HG03175 (cell line): ENCODE results near the gene TNP2.

Source experiments
- ATAC-seq: cut with Tn5 transposase; IDR thresholded peaks from one replicate; pipeline ENCODE4 v1.9.1; 2021; ENCODE audit warnings: mild to moderate bottlenecking, moderate library complexity; ENCODE audit not compliant: unreplicated experiment

Gene TNP2

GRCh38 chr16:11278681-11279628 lies 9.8 kb upstream of the TNP2 start:
- ATAC-seq: no peak

GRCh38 chr16:11277607-11278337 lies 8.6 kb upstream of the TNP2 start:
- ATAC-seq: no peak

- ATAC-seq: no peak
Observed at GRCh38 chr16:11276896-11277593, 7.9 kb upstream of the TNP2 start.

- ATAC-seq: no peak
Observed at GRCh38 chr16:11276143-11276895, 7.2 kb upstream of the TNP2 start, which contains the start of gene PRM2. Gene PRM2, minus strand, starts transcription at chr16:11276480. Its CDS starts 110 bp downstream, at chr16:11276370.

- no peak for ATAC-seq
Observed at GRCh38 chr16:11274964-11275363, 5.8 kb upstream of the TNP2 start.

GRCh38 chr16:11273721-11274324 lies 4.7 kb upstream of the TNP2 start:
- no peak for ATAC-seq

- no peak for ATAC-seq
Observed at GRCh38 chr16:11272921-11273720, 4.0 kb upstream of the TNP2 start, which contains the start of gene PRM3. Gene PRM3, minus strand, starts transcription at chr16:11273629. Its CDS starts 34 bp downstream, at chr16:11273595.

- ATAC-seq: no peak
Observed at GRCh38 chr16:11272484-11272883, 3.4 kb upstream of the TNP2 start.

GRCh38 chr16:11271610-11272009 lies 2.5 kb upstream of the TNP2 start:
- no peak for ATAC-seq

GRCh38 chr16:11270602-11271162 lies 1.6 kb upstream of the TNP2 start:
- no peak for ATAC-seq

- ATAC-seq: no peak
Observed at GRCh38 chr16:11265124-11265523, 4.0 kb downstream of the TNP2 start.

- no peak for ATAC-seq
Observed at GRCh38 chr16:11264155-11264832, 4.8 kb downstream of the TNP2 start.

- no peak for ATAC-seq
Observed at GRCh38 chr16:11263737-11264136, 5.4 kb downstream of the TNP2 start.

- no peak for ATAC-seq
Observed at GRCh38 chr16:11262915-11263314, 6.2 kb downstream of the TNP2 start.

GRCh38 chr16:11260596-11260966 lies 8.5 kb downstream of the TNP2 start:
- ATAC-seq: no peak

- no peak for ATAC-seq
Observed at GRCh38 chr16:11259655-11260595, 9.2 kb downstream of the TNP2 start.
